ENCODE measurements around the gene RELN. TPM values are rescaled to one million over a fixed set of nuclear protein-coding genes. Genes with fewer than 3 reads are reported as not detected.

RELN gene
- total RNA-seq = 144 TPM

DNA sequence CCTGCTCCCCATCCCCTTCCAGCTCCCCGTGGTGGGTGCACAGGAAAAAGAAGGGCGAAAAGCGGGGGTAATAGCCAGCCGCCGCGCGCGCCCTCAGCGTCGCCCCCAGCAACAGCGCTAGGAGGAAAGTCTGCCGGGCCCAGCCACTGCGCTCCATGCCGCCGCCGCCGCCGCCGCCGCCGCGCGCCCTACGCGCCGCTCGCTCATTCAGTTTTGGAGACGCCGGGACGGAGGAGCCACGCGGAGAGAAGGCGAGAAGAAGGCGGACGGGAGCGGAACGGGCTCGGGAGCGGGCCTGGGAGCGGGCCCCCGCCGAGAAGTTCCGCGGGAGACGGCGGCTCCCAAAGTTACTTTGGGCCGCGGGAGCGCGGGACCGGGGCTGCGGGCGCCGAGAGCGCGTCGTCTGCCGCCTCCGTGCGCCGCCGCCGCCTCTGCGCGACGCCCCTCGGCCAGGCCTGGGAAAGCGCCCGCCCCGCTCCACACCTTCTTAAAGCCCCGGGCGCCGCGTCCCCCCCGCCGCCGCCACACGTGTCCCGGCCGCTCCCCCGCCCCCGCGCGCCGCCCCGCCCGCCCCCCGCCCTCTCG, at the start of gene RELN:
Gene RELN, minus strand, starts transcription at position 459 of the 585 bp plus-strand sequence. Its CDS starts 302 bp downstream, at position 157.

DNA sequence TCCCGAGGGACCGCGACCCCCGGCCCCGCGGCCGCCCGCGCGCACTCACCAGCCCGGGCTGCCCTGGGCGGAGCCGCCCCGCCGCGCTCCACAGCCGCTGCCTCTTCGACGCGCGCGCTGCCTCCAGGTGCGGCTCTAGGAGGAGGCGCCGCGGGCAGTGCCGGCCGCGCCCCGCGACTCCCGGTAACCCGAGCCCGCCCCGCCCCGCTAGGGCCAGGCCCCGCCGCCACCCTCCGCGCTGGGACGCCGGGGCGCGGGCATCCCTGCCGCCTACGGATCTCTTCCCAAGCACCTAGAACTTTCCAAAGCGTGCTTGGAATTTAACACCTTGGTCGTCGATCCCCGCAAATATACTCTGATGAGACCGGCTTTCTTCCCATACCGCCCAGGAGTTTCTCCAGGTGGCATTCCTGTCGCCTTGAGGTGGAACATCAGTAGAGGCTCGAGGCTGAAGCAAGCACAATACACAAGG, 543.4 kb downstream of the RELN start, which contains the start of gene SLC26A5:
Gene SLC26A5, minus strand, starts transcription at position 159 of the 472 bp plus-strand sequence. CDS start 24,693 bp downstream, outside the sequence.

Other genes starting within 250 kb of the RELN start
- gene ORC5, start 218.4 kb upstream of the RELN start, total RNA-seq = 56.0 TPM